NCI-H2029 (cell line): ENCODE measurements around the gene DNAJA4.

ENCODE experiments used
- DNase-seq: peaks from one replicate; lab custom pipeline; 2025; lab: John Stamatoyannopoulos, UW

Gene DNAJA4

DNA sequence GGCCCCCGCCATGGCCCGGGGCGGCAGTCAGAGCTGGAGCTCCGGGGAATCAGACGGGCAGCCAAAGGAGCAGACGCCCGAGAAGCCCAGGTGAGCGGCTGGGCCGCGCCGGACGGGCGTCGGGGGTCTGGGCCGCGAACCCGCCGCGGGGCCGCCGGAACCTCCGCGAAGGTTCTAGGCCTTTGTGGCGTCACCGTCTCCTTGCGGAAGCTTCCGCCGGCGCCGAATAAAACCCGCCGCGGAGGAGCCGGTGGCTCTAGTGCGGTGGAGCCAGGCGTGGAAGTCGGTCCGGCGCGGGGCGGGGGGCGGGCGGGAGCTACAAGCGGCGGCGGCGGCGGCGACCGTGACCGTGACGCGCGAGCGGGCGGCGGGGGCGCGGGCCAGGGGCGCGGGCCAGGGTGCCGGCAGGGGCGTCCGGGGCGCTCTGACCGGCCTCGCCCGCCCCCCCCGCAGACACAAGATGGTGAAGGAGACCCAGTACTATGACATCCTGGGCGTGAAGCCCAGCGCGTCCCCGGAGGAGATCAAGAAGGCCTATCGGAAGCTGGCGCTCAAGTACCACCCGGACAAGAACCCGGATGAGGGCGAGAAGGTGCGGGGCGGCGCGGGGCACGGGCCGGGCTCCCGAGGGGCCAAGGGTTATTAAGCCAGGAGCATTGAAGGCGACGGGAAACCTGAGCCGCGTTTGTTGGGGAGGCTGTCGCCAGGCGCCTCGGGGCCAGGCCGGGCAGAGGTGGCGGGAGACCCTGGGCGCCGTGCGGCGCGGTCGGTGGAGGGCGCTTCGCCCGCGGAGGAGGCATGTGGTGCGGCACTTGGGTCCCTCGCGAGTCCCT, at the start of gene DNAJA4:
TSS of gene DNAJA4 (plus strand) at position 259 of the 833 bp plus-strand sequence. CDS start at position 461, 202 bp downstream.
- no peak for DNase-seq

DNA sequence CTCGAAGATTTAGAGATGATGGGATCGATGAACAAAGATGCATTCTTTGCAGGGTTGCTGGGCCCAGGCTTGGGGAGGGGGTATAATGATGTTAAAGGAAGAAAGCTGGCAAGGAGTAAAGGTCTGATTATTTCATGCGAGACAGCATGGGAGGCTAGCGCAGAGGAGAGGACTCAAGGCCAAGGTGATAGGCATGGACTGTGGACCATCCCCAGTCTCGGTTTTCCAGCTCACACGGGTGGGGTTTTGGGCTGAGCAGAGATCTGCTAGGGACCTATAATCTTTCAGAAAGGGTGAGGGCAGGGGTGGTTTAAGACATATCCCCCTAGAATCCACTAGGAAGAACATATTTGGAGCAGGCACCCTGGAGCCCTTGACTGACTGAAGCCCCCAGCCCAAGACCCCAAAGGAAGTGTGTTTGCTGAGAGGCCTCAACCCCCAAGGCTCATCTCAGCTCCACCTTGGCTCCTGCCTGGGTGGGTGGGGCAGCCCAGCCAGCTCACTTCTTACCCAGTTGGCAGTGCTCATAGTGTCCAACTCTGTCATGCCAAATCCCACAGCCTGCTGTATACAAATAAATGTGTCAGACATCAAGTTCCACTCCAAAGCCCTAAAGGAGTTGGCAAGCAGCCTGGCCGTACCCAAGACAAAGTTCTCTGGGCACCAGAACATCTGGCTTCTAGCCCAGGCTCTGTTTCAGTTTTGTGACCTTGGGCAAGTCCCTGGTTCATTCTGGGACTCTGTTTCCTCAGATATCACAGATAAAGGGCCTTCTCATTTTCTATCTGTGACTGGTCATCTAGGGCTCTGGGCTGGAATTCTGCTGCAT, 47.9 kb upstream of the DNAJA4 start:
- DNase-seq, result peak; percentile 71

DNA sequence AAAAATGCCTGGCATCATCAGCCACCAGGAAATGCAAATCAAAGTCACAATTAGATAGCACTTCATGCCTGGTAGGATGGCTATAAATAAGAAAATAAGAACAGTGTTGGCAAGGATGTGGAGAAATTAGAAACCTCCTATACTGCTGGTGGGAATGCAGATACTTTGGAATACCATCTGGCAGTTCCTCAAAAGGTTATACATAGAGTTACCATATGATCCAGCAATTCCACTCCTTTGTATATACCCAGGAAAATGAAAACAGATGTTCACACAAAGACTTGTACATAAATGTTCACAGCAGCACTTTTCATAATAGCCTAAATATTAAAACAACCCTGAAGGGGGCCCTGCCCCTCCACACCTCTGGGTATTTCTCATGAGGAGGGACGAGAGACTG, 43.6 kb upstream of the DNAJA4 start:
- no peak for DNase-seq

DNA sequence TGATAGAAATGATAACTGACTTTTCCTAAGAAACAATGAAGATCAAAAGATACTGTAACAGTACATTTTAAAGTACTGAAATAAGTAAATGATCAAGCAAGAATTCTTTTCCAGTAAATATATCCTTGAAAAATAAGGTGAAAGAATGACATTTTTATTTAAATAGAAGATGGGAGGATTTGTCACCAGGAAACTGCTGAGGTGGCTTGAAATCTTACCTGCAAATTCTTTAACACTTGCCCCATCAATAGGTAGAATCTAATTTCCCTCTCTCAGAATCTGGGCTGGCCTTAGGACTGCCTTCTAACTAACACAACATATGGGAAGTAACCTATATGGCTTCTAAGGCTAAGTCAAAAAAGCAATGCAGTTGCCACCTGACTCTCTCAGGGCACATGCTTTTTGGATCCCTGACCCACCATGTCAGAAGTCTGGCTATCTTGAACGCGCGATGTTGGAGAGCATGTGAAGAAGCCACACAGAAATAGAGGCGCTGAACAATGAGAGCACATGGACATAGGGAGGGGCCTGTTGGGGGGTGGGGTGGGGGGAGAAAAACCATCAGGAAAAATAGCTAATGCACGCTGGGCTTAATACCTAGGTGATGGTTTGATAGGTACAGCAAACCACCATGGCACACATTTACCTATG, 41.5 kb upstream of the DNAJA4 start:
- no peak for DNase-seq

DNA sequence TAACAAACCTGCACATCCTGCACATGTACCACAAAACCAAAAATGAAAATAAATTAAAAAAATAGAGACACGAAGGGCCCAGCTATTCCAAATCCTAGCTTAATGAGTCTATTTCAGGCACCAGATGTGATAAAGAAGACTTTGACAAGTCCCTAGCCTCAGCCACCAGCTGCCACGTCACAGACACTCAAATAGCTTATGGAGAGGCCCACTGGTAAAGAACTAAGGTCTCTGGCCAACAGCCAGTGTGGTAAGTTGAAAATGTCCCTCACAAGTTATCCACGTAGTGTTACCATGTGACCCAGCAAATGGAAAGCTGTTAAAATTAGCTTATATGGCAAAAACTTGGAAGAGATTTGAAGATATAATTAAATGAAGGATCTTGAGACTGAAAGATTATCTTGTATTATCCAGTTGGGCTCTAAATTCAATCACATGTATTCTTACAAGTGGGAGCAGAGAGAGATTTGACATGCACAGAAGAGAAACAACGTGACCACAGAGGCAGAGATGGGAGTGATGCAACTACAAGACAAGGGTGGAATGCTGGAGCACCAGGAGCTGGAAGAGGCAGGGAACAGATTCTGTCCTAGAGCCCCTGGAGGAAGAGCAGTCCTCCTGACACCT, 40.9 kb upstream of the DNAJA4 start:
- DNase-seq, result no peak

DNA sequence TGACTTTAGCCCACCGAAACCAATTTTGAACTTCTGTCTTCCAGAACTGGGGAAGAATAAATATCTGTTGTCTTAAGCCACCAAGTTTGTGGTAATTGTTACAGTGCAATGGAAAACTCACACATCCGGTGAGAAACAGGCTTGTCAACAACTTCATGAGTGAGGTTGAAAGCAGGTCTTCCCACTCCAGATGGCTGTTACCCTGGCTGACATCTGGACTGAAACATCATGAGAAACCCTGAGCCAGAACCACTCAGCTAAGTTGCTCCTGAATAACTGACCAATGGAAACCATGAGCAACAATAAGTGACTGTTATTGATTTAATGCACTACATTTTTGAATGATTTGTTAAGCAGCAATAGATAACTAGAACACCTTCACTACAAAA, 40.3 kb upstream of the DNAJA4 start:
- DNase-seq, result no peak

DNA sequence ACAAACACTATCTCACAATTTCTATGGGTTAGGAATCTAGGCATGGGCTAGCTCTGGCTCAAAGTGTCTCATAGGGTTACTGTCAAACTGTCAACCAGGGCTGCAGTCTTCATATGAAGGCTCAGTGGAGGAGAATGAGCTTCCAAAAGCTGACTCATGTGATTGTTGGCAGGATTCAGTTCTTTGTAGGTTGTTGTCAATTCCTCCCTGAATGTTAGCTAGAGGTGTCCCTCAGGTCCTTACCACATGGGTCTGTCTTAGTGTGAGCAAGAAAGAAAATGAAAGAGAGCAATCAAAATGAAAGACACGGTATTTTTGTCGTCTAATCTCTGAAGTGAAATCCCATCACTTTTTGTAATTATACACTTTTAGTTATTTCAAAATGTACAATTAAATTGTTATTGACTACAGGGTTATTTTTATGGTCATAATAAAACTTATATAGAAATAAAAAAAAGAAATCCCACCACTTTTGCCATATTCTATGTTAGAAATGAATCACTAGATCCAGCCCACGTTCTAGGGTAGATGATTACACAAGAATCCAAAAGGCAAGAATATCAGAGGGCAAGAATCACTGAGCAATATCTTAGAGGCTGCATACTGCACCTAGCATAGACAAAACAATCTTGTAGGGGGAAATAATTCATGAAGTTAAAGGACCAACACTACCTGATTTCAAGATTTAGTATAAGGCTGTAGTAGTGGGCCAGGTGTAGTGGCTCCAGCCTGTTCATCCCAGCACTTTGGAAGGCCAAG, 38.4 kb upstream of the DNAJA4 start:
- DNase-seq, result no peak

DNA sequence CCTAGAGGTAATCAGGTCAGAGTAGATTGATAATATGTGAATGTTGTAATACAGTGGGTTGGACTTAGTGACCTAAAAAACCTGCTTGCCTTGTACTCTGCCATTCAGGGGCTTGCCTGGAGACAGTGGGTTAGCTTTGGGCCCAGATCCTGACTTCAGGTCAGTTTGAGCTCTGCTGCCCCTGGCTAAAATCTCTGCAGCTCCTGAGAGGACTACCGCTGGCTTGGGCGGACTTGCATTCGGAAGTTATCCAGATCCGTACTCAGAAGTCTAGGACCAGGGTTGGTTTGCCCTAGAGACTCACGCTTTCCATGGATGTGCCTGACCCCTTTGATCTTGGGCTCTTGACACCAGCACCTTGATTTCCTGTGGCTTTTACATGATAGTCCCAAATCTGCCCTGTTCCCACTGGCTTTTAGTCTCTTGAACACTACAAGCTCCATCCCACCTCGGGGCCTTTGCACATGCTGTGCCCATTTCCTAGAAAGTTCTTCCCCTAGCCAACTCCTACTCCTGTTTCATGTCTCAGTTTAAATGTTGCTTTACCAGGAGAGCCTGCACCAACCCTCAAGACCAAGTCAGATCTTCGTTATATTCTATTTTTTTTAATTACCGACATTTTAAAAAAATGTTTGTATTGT, 35.9 kb upstream of the DNAJA4 start:
- no peak for DNase-seq

DNA sequence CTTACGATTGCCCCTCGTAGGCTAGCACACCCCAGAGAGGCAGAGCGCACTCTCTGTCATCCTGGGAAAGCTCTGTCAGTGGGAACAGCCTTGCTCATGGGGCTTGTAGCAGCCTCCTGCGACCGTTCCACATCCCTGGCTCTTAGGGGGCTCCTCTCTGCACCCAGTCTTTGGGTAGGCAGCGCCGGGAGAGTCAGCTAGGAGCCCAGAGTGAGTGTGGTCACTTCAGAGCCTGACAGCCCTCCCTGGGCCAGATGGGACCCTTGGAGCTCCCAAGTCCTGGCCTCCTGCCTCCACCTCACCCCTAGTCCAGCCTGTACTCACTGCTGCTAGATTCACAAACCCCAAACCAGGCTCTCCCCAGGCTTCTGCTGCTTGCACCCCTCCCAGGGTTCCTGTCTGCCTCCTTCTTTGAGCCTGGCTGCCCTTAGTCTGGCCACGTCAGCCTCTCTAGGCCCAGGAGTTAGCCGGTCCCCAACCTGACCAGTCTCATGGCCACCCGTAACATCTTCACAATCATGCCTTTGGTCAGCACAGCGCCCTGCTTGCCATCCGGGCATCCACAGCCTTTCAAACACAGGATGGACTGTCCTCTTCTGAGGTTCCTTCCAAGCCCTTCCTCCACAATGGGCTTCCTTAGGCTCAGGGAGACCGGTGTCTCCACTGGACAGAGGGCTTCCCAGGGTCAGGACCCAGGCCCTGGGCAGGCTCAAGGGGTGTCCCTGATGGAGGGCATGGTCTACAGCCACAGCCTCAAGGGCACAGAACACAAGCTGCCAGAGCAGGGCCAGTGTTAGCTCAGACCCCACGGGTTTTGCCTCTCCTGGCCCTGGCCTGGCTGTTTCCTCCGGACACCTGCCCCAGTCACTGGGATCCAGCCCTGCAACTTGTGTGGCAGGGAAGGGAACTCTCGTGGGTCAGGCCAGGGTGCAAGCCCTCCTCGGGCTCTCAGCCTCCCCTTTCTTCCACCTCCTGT, 34.6 kb upstream of the DNAJA4 start:
- no peak for DNase-seq

DNA sequence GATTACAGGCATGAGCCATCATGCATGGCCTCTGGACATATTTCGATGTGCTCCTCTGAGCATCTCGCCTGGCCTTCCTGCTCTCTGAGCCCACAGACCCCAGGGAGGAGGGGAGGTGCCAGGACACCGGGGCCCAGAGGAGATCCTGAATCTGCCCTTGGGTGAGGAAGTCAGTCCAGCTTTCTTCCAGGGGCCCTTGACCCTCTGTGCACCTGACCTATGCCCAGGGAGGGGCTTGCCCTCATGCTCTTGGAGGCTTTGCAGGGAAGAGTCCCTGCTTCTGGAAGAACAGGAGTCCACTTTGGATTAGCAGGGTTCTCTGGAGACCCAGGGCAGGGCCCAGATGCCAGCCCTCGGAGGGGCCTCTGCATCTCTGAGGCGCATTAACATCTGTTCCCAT, 31.4 kb upstream of the DNAJA4 start:
- no peak for DNase-seq

DNA sequence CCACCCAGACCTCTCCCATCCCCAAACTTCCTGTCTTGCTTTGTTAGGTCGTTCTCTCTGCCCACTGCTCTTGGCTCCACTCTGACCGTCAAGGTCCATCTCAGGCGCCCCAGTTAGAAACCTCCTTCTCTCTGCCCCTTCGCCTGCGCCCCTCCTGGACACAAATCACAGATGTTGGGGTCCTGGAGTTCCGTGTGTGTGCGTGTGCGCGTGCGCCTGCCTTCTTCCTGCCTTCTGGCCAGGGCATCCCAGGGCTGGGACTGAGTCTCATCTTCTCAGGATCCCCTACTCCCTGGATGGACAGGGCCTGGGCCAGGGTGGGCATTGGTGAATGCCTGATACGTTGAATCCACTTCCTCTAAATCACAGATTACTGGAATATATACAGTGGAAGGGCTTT, 30.9 kb upstream of the DNAJA4 start:
- DNase-seq, result no peak

DNA sequence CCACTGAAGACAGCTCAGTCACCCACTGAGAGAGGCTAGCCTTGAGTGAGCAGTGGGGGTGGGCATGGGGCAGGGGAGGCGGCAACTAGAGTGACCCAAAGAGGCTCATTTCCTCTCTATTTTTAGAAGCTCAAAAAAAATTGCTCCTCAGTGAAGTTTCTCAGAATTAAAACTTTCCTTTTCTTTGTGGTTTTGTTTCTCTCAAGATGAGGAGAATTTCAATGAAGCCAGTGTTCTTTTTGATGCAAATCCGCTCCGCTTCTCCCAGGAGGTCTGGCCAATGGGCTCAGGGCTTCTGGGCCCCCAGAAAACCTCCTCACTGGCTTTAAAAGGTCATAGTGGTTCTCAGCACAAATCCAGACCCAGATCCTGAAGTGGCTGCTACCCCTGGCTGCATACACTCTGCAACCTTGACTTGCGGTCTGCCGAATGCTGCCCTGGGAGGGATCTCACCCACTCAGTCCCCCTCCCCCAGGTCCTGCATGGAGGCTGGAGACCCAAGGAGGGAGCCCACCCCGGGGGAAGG, 29.8 kb upstream of the DNAJA4 start, which contains the start of gene ACSBG1:
TSS of gene ACSBG1 (minus strand) at position 51 of the 526 bp plus-strand sequence. CDS start 64 bp downstream, outside the sequence.
- no peak for DNase-seq

DNA sequence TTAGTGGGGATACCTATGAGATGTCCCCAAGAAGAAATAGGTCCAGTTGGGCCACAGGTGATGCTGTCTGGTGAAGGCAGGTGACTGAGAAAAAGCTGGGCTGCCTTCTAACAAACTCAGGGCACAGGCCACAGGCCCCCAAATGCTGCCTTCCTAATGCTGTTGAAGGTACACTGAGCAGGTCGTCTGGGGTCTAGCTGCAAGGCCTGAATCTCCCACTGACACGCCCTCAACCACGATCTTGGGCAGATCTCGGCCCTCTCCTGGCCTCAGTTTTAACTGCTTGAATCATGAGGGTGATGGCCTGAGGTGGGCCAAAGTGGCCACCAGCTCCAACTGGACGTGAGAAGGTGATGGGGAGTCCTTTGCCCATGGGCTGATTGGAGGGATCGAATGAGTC, 27.9 kb upstream of the DNAJA4 start:
- no peak for DNase-seq

DNA sequence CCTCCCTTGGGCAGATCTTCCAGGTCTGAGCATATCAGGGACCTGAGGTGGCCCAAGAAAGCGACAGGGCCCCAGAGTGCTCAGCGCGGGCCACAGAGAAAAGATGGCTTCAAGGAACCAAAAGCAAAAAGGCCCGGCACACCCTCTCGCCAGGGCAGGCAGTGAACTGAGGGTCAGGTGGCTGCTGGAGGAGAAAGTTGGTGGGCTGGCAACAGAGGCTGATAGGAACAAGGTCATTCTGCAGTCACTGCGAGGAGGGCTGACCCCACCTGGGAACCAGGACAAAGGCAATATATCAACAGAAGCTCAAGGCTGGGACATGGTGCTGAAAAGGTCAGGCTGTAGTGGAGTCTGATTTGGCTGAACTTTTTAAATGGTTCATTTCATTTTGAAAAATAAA, 27.2 kb upstream of the DNAJA4 start:
- no peak for DNase-seq

DNA sequence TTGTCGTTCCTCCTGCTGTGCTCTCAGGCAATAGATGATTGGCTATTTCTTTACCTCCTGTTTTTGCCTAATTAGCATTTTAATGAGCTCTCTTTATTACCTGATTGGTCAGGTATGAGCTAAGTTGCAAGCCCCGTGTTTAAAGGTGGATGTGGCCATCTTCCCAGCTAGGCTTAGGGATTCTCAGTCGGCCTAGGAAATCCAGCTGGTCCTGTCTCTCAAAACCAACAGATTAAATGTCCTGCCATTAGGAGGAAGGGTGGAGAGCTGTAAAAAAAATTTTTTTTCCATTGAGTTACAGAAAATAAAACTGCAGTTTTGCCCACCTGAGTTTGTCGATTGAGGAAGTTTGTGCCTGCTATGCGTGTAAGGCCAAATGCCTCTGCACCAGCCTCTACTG, 24.6 kb upstream of the DNAJA4 start:
- no peak for DNase-seq

DNA sequence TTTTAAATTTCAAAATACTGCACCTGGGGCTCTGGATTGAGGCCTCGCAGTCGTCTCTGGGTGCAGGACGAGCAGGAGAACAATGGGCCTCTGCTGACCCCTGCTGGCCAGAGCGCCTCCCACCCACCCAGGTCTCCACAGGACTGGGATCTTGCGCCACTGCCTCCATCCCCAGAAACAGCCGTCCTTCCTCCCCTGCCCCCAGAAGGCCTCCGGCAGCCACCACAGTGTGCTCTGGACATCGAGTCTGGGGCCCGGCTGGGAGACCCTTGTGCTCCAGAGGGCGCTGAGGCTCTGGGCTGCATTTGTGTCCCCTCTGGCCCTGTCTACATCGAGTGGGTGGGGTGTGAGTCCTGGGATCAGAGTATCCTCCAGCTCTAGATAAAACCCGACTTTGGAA, 23.3 kb upstream of the DNAJA4 start:
- peak; percentile 27 for DNase-seq

DNA sequence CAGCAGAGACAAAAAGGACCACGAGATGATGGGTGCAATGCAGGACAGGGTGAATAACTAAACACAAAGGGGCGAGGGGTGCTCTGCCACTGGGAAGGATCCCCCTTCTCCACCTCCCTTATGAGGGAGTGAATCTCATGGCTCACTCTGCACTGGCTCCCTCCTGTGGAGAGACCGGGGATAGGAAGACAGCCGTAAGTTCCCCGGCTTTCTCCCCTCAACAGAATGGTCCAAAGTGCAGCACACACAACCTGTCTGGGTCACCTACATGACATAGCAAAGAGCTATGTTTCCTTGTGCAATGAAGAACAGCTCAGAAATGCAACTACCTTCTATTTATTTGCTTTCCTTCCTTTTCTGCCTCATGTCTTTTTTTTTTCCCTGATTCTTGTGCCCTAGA, 22.2 kb upstream of the DNAJA4 start:
- DNase-seq, result no peak

DNA sequence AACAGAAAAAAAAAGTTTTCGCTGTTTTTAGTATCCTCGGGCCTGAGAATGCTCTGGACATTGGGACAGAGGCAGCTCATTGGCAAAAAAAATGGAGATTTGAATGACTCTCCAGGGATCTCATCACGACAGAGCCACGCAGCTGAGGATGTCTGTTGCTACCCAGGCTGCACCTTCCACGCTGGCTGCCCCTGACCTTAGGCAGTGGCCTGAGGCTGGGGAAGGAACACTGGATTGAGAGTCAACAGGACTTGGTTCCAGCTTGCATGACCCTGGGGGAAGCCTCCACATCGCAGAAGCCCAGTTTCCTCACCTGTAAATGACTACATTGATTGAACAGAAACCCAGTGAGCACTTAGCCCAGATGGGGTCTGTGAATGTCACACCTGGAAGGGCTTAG, 21.3 kb upstream of the DNAJA4 start:
- DNase-seq, result no peak

DNA sequence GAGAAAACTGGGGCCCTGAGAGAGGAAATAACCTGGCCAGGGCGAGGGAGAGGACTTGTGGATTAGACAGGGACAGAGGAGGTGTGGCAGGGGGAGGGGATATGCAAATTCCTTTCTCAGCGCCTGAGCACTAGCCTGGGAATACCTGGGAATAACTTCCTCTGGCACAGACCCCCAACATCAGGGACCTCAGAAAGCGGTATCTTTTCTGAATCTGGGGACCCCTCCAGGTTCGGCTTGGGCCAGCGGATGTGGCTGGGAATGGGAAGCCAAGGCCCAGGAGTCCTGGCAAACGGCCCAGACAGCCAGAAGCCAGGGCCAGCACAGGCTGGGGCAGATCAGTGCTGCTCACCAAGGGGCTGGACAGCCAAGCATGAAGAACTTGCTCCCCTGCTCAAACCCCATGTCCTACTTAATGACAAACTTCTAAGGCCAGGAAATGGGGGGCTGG, 20.8 kb upstream of the DNAJA4 start:
- DNase-seq, result no peak
